GM12892 (cell line): ENCODE data around the gene TSPEAR.
"Not testable (repeated sequence)": the region's sequence is repeated elsewhere in the genome, so short reads cannot be mapped to it uniquely, and the experiment has no call there.

Experiments used
- POLR2A ChIP-seq: IDR thresholded peaks from 2 replicates; pipeline ENCODE4 v1.6.1; 2011; ENCODE audit warnings: low read depth, low read length, control low read depth
- POLR2AphosphoS5 ChIP-seq: IDR thresholded peaks from 2 replicates; pipeline ENCODE4 v1.6.1; 2011; ENCODE audit warnings: low read depth, low read length, control low read depth

DNA sequence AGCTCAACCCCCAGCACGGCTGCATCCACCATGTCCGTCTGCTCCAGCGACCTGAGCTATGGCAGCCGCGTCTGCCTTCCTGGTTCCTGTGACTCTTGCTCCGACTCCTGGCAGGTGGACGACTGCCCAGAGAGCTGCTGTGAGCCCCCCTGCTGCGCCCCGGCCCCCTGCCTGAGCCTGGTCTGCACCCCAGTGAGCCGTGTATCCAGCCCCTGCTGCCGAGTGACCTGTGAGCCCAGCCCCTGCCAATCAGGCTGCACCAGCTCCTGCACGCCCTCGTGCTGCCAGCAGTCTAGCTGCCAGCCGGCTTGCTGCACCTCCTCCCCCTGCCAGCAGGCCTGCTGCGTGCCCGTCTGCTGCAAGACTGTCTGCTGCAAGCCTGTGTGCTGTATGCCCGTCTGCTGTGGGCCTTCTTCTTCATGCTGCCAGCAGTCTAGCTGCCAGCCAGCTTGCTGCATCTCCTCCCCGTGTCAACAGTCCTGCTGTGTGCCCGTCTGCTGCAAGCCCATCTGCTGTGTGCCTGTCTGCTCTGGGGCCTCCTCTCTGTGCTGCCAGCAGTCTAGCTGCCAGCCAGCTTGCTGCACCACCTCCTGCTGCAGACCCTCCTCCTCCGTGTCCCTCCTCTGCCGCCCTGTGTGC lies 14.1 kb downstream of the TSPEAR start, which contains the start of gene KRTAP10-12:
- not testable (repeated sequence) for TF ChIP-seq POLR2A, POLR2AphosphoS5
